NCI-H1436 (cell line): Measurements from ENCODE around the gene FUT6.
"Not testable (repeated sequence)": the region's sequence is repeated elsewhere in the genome, so short reads cannot be mapped to it uniquely, and the experiment has no call there.

ENCODE experiments used
- DNase-seq: peaks from one replicate; lab custom pipeline; 2025; lab: John Stamatoyannopoulos, UW

Gene FUT6, protein sequence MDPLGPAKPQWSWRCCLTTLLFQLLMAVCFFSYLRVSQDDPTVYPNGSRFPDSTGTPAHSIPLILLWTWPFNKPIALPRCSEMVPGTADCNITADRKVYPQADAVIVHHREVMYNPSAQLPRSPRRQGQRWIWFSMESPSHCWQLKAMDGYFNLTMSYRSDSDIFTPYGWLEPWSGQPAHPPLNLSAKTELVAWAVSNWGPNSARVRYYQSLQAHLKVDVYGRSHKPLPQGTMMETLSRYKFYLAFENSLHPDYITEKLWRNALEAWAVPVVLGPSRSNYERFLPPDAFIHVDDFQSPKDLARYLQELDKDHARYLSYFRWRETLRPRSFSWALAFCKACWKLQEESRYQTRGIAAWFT

DNA sequence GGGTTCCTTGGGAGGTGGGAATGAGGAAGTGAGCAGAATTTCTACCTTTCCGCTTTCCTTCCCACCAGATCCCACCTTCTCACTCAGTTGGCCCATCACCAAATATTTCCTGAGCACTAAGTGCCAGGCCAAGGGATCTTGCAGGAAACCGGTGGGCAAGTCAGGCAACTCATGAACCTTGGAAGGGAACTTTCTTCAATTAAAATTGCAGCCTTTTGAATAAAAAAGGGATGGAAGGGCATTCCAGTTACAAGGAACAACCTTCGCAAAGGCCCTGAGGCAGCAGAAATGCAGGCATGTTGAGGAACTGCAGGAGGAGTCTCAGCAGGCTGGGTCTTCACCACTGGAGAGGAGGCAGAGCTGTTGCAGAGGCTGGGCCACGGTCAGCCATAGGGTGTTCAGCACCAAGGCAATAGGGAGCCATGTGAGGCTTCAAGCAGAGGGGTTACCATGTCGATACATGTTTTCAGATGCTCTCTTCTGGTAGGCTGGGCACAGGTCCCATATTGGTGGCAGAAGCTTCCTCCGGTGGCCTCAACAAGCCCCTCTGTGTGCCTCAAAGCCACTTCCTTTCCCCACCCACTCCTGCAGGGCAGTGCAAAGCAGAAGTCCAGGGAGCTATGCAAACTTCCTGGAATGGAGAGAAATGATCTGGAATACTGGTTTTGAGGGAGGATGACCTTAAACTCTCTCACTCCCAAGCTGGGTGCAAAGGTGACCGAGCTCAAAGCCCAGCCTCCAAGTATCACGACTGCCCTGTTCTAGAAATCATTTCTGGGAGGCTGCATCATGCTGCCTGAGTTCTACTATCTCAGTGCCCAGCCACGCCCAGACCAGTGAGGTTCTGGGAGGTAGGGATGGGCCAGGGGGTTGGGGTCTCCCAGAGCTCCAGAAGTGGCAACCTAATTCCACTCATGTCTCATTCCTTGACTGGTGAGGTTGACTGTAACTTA is at the start of gene FUT6:
TSS of gene FUT6 (minus strand) at position 638 of the 953 bp plus-strand sequence. CDS start 7,135 bp downstream, outside the sequence.
- DNase-seq, result no peak

DNA sequence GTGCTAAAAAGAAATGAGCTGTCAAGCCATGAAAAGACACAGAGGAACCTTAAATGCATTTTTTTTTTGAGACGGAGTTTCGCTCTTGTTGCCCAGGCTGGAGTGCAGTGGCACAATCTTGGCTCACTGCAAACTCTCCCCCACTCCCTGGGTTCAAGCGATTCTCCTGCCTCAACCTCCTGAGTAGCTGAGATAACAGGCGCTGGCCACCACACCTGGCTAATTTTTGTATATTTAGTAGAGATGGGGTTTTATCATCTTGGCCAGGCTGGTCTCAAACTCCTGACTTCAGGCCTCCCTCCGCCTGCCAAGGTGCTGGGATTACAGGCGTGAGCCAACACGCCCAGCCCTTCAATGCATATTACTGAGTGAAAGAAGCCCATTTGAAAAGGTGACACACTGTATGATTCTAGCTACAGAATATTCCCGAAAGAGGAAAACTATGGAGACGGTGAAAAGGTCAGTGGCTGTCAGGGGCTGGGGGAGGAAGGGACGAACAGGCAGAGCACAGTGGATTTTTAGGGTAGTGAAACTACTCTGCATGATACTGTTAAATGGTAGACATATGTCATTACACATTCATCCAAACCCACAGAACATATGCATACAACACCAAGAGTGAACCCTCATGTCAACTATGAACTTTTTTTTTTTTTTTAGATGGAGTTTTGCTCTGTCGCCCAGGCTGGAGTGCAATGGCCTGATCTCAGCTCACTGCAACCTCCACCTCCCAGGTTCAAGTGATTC is 44.7 kb upstream of the FUT6 start:
- not testable (repeated sequence) for DNase-seq

DNA sequence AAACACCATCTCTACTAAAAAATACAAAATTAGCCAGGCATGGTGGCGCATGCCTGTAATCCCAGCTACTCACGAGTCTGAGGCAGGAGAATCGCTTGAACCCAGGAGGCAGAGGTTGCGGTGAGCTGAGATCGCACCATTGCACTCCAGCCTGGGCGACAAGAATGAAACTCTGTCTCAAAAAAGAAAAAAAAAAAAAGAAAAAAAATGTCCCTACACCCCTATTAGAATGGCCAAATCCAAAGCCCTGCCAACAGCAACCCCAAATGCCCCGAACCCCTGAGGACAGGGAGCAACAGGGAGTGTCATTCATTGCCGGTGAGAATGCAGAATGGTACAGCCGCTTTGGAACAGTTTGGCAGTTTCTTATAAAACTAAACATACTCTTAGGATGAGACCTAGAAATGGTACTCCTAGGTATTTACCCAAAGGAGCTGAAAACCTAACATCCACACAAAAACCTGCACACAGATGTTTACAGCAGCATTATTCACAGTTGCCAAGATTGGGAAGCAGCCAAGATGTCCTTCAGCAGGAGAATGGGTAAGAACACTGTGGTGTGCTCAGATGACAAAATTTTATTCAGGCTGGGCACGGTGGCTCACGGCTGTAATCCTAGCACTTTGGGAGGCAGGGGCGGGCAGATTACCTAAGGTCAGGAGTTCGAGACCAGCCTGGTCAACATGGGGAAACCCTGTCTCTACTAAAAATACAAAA is 43.8 kb upstream of the FUT6 start:
- DNase-seq, result not testable (repeated sequence)

DNA sequence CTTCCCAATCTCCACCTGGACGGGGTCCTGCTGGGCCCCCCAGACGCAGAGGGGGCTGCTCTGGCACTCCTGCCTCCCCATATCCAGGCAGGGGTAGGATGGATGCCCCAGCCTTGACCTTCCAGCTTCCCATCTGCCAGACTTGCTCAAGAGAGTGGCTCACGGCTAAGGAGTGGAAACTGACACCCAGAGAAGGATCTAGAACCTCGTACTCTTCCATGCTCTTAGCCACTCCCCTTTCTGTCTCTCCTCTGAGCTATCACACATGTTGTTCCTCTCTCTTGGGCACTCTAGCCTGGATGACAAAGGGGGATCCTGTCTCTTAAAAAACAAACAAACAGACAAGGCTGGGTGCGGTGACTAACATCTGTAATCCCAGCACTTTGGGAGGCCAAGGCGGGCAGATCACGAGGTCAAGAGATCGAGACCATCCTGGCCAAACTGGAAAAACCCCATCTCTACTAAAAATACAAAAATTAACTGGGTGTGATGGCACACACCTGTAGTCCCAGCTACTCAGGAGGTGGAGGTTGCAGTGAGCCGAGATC is 43.0 kb upstream of the FUT6 start:
- no peak for DNase-seq

DNA sequence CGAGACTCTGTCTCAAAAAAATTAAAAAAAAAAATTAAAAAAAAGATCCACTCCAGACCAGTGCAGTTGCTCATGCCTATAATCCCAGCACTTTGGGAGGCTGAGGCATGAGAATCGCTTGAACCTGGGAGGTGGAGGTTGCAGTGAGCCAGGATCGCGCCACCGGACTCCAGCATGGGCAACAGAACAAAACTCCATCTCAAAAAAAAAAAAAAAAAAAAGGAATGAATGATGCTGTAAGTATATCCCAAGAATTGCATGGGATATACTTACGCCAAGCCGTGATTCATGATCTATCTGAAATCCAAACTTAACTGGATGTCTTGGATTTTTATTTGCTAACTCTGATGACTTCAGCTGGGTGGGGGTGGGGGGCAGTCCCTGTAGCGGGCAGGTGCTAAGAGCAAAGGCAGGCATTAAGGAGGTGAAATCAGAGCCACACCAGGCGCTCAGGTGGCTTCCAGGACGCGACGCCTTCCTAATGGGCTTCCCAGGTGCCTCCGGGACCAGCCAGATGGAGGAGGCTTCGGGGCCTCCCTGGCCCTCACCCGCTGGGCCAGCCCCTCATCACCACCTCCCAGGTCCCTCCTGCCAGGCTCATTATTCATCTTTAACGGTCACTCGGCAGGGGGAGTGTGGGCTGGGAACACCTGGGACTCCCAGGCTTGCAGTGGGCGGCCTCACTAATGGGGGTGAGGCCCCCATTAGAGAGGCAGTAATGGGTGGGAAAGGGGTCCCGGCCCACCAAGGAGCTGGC is 42.2 kb upstream of the FUT6 start:
- no peak for DNase-seq

DNA sequence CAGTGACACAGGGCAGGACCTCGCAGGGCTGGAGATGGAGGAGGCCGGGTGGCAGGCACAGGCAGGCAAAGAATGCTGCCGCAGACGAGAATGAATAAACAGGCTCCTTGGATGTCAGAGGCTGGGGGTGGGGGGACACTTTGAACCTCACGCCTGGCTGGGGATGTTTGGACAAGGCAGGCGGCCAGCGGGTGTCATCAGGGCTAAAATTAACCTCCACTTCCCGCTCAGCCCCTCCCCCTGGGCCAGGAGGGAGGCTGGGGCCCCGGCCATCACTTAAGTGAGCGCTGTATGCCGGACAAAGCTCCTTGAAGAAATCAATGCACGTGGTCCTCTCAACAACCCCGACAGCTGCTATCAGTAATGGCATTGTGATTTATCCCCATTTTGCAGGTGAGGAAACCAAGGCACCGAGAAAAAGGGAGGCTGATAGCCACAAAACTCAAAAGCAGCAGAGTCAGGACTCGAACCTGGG is 41.1 kb upstream of the FUT6 start:
- DNase-seq, result no peak

DNA sequence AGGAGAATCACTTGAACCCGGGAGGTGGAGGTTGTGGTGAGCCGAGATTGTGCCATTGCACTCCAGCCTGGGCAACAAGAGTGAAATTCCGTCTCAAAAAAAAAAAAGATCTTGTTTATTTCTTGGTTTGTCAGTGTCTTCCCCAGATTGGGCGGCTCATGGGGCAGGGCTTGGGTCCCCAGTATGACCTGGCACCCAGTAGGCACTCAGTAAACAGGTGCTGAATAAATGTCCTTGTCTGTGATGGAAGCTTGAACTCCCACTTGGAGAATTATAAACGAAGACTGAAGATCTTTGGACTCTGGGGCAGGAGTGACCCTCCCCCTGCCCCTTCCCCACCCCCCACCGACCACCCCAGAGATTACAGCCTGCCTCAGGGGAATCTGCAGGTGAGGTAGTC is 40.7 kb upstream of the FUT6 start:
- no peak for DNase-seq

DNA sequence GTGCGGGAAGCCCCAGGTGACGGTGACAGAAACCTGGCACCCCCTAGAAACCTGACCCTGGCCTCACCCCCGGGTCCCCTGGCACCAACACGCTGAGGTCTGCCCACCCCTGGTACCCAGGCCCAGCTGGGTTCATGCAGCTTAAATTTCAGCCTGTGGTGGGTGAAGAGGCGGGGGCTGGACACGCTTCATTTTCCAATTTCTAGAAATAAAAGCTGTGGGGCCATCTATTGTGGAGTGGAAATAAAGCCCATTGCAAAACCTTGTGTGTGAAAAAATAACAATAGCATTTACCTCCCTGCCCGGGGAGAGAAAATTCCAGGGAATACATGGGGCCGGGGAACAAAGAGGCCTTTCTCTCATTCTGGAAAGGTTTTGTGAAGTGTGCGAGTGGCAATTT is 38.4 kb upstream of the FUT6 start:
- DNase-seq, result no peak

DNA sequence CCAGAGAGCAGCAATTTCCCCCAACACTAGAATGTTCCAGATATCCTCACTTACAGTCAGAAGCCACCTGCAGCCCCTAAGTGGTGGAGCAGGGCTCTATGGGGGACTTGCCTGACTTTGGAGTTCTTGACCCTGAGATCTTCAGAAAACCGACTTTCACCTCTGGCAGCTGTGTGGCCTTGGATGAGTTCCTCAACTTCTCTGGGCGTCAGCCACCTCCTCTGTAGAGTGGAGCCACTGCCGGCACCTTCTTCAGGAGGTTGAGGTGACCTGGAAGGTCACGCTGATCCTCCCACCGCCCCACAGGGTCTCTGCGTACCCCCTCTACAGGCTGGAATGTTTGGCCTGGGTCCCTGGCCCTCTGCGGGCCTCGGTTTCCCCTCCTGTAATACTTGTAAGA is 37.9 kb upstream of the FUT6 start:
- DNase-seq, result no peak

DNA sequence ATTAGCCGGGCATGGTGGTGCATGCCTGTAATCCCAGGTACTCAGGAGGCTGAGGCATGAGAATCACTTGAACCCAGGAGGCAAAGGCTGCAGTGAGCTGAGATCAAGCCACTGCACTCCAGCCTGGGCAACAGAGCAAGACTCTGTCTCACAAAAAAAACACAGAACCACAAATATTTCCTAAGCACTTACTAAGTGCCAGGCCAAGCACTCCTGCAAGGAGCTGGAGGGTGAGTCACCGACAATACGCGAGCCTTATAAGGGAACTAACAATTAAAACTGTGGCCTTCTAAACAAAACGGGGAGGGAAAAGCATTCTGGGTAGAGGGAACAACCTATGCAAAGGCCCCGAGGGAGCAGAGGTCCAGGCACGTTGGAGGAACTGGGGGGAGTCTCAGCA is 35.0 kb upstream of the FUT6 start:
- not testable (repeated sequence) for DNase-seq

DNA sequence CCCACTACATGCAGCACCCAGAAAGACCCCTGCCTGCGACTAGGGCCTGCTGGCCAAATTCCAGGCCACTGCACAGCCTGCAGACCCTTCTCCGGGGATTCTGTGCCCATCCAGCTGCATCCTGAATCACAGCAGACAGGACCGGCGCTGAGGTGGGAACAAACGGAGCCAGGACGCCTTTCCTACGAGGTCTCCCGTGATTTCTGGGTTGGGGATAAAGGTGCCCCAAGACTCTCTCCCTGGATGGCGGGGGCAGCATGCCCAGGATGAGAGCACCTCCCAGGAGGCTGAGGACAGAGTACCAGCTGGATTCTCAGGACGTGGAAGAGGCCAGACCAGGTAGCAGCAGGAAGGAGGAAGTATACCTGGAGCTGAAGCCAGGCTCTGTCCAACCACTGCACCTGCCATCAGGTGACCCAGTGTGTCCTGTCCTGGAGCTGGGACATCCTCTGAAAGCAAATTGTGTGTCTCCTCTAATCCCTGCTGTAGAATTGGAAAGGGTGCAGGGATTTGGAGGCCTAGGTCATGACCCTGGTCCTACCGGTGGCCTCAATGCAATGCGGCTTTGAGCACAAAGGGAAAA is 34.2 kb upstream of the FUT6 start:
- no peak for DNase-seq

DNA sequence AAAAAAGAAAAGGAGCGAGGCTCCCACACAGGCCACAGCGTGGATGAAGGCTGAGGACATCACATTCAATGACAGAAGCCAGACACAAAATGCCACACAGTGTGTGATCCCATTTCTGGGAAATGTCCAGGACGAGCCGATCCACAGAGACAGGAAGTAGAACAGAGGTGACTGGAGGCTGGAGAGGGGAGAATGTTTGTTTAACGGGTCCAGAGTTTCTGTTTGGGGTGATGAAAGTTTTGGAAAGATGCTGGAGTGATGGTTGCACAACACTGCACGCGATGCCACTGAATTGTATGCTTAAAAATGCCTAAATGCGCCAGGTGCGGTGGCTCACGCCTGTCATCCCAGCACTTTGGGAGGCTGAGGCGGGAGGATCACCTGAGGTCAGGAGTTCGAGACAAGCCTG is 31.5 kb upstream of the FUT6 start:
- no peak for DNase-seq

DNA sequence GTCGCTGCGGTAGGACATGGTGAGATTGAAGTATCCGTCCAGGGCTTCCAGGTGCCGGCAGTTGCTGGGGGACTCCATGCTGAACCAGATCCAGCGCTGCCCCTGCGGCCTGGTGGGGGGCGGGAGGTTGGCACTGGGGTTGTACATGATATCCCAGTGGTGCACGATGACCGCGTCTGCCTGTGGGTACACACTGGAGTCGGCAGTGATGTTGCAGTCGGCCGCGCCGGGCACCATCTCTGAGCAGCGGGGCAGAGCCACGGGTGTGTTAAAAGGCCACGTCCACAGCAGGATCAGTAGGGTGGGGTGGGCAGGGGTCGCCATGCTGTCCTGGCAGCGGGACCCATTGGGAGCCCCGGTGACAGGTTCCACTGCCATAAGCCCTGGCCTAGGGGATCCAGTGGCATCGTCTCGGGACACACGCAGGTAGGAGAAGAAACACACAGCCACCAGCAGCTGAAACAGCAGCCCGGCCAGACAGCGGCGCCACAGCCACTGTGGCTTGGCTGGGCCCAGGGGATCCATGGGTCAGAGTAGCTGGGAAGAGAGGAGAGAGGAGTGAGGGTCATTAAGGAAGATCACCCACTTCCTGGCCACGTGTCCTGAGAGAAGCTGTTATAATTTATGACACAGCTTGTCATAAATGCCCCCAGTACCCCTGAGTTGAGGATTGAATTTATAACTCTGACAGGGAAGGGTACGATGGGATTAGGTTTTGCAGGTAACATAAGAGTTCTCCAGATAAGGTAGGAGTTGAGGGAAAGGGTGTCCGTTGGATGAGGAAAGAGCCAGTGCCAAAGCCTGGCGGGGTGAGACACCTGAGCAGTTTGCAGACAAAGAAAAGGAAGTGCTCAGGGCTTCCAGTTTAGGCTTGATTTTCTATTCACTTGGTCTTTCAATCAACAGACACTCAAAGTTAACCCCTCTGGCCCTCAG is 28.0 kb upstream of the FUT6 start:
- no peak for DNase-seq

DNA sequence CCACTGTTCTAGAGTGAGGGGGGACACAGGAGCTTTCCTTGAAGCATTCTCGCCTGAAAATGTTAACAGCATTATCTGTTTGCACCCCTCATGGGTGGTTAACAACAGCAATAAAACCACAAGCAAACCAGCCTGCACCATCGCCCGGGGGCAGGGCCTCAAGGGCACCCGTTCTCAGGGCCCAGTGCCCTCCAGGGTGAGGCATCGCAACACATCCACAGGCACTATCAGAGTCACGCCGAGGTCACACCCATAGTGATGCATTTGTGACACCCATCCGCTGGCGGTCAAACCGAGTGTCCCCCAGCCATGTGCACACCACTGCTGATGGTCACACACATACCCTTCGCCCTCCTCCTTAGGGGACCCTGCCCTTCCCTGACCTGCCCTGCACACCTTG is 26.3 kb upstream of the FUT6 start:
- no peak for DNase-seq

DNA sequence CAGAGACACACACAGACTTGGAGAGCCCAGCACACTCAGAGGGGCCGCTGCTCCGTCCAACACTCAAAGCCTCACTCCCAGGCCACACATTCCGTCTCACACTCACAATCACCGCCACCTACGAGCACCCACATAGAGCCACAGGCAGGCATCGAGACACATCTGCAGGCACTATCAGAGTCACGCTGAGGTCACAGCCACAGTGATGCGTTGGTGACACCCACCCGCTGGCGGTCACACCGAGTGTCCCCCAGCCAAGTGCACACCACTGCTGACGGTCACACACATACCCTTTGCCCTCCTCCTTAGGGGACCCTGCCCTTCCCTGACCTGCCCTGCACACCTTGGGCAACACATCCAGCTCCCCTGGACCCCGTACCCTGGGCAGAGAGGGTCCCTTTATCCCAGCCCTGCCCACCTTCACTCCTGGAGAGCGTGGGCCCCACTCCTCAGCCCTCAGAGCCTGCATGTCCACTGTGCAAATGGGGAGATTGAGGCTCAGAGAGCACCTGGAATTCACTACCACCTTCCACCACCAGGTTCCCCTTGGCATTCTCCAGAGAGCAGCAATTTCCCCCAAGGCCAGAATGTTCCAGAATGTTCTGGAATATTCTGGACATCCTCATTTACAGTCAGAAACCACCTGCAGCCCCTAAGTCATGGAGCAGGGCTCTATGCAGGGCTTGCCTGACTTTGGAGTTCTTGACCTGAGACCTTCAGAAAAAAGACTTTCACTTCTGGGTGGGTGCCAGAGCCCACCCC is 25.4 kb upstream of the FUT6 start:
- no peak for DNase-seq

DNA sequence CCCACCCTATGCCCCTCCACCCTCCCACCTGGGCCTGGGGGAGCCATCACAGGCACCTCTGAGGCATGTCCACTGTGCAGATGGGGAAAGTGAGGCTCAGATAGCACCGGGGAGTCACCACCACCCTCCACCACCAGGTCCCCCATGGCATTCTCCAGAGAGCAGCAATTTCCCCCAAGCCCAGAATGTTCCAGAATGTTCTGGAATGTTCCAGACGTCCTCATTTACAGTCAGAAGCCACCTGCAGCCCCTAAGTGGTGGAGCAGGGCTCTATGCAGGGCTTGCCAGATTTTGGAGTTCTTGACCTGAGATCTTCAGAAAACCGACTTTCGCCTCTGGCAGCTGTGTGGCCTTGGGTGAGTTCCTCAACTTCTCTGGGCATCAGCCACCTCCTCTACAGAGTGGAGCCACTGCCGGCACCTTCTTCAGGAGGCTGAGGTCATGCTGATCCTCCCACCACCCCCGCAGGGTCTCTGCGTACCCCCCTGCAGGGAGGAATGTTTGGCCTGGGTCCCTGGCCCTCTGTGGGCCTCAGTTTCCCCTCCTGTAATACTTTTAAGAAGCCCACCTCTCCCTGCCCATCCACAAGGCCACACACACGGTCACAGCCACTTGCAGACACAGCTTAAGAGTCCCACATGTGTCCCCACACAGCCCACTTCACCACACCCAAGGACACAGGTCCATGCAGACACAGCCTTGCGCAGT is 24.7 kb upstream of the FUT6 start:
- no peak for DNase-seq

DNA sequence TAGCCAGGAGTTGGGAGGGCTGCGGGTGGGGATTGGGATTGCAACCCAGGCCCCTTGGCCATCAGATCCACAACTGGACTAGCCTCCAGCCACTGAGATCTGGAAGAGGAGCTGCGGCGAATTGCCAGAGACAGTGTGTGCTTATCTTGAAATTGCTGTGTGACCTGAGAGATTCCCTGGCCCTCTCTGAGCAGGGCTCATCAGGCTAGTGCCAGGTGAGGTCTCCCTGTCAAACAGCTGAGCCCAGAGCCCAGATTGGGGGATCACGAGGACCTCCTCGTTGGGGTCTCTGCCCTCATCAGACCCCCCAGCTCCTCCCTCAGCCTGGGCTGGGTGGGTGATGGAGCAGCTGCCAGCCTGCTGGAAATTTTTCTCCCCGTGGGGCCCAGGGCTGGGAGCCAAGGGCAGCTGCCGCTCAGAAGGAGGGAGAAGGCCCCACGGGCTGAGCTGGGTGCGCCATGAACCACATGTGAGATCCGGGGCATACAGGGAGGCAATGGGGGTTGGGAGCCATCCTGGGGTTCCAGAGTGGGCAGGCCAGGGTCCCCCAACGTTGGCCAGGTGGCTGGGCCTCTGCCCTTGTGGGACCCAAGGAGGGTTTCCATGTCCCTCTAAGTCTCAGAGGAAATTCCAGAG is 23.6 kb upstream of the FUT6 start:
- no peak for DNase-seq
